Fibroblast of lung (primary cell): ENCODE data around the gene COPE.

Source experiments
- EZH2 ChIP-seq: IDR thresholded peaks from 2 replicates; pipeline ENCODE4 v1.5.1; 2012; ENCODE audit warnings: low read length, control low read depth, mild to moderate bottlenecking; ENCODE audit errors: missing control alignments
- TF ChIP-seq, protein P1 (sequence below), 2 donors: IDR thresholded peaks in 1 of 2; conservative IDR thresholded peaks in 1 of 2; 1 replicate in 1 of 2; 2 replicates in 1 of 2; pipeline ENCODE4 v1.5.1; 2011 to 2012; ENCODE audit warnings: low read length in 2 of 2, control low read depth in 1 of 2, inconsistent platforms in 1 of 2, low read depth in 1 of 2, mild to moderate bottlenecking in 1 of 2

DNA sequence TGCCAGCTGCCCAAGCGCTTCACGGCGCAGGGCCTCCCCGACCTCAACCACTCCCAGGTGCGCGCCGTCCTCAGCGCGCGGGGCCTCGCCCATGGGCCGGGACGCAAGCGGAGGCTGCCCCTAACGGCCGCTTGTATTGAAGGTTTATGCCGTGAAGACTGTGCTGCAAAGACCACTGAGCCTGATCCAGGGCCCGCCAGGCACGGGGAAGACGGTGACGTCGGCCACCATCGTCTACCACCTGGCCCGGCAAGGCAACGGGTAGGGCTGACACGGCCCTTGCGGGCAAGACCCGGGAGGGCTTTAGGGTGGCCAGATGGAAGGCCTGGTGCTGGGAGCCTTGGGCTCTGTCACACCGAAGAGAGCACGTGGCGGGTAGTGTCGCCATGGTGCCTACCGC, 64.2 kb downstream of the COPE start:
- no peak for TF ChIP-seq EZH2
- TF ChIP-seq, protein P1, sequence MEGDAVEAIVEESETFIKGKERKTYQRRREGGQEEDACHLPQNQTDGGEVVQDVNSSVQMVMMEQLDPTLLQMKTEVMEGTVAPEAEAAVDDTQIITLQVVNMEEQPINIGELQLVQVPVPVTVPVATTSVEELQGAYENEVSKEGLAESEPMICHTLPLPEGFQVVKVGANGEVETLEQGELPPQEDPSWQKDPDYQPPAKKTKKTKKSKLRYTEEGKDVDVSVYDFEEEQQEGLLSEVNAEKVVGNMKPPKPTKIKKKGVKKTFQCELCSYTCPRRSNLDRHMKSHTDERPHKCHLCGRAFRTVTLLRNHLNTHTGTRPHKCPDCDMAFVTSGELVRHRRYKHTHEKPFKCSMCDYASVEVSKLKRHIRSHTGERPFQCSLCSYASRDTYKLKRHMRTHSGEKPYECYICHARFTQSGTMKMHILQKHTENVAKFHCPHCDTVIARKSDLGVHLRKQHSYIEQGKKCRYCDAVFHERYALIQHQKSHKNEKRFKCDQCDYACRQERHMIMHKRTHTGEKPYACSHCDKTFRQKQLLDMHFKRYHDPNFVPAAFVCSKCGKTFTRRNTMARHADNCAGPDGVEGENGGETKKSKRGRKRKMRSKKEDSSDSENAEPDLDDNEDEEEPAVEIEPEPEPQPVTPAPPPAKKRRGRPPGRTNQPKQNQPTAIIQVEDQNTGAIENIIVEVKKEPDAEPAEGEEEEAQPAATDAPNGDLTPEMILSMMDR (conservative IDR thresholded peaks at IDR 0.05 in 1 of 2, IDR thresholded peaks at IDR 0.05 in 1 of 2; ENCODE audit: low read depth in 1 of 2, low read length in 2 of 2): no peak
